Epidermal melanocyte (primary cell): Measurements from ENCODE around the gene RBMS3.

ENCODE experiments used
- DNase-seq: peaks from one replicate; pipeline ENCODE4 v3.0.0; 2011; ENCODE audit warnings: low spot score; ENCODE audit not compliant: insufficient read length

The RBMS3 gene

DNA sequence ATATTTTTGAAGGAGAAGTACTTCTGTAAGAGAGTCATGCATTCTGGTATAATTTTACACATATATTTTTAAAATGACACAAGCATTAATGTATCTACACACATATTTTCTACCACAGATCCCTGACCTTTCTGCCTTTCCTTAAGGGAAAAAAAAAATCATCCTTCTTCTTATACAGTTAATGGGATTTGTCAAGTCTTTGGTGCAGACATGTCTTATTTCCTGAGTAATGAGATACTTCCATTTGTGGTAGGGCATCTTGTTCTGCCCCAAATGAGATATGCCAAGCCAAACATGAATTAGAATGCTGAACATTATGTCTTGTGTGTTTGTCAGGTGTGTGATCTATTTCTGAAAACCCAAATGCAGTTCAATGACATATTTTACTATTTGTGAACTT lies 329.9 kb downstream of the RBMS3 start:
- DNase-seq: no peak

GRCh38 chr3:29611252-29611651 lies 330.4 kb downstream of the RBMS3 start:
- no peak for DNase-seq

DNA sequence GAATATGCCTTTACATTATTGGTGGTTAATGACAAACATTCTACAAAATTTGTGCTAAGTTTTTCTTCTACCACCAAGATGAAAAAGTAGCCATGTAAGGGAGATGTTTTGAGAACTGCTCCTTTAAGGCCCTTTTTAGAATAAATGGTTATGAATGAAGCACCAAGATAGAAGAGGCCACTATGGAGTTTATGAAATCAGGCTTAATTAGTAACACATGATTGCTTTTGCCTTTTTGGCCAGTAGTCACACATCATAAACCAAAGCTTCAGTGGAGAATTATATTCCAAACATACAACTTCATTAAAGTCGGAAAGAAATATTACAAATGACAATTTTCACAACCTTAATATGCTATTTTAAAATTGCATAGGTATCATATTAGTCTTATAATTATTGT lies 331.7 kb downstream of the RBMS3 start:
- no peak for DNase-seq

DNA sequence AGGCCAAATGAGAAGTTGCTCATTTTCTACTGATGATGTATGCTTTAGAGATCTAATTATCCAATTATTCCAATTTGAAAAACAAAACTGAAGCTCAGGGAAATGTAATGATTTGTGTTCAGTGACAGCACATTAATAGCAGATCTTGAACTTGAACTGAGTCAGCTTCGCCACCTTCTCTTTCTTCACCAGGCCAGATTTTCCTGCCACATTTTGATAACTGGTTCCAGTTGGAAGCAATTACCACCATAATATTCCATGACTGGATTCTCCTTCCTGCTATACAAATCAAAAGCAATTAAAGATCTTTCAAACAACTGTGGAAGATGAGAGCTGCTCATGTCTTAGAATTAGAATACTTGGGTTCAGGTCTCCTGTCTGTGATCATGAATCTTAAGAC lies 334.1 kb downstream of the RBMS3 start:
- DNase-seq: no peak

DNA sequence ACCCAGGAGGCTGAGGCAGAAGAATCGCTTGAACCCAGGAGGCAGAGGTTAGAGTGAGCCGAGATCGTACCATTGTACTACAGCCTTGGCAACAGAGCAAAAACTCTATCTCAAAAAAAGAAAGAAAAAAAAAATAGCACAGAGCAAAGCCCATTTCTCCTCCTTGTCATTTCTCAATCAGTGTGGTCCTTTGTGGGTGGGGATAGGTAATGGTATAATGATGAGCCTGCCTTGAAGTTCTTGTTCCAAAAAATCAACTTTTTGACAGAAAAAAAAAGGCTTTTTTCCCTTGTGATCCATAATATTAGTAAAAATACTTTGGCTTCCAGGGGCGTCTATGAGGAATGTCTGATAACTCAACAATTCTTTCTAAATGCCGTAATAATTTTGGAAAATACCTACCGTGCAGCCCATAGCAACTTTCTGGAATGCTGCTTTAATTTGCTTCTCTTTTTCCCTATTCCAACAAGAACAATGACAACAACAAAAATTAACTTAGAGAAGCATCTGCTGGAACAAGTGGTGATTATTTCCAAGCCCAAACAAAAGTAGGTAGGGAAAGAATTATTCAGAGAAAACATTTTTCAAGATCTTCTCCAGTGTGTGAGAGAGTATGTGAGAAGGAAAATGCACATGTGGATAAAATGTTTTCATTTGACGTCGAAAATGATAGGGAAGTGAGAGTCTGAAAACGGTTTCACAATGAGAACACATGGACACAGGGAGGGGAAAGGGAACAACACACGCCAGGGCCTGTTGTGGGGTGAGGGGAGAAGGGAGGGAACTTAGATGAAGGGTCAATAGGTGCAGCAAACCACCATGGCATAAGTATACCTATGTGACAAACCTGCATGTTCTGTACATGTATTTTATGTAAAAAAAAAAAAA lies 337.8 kb downstream of the RBMS3 start:
- no peak for DNase-seq

DNA sequence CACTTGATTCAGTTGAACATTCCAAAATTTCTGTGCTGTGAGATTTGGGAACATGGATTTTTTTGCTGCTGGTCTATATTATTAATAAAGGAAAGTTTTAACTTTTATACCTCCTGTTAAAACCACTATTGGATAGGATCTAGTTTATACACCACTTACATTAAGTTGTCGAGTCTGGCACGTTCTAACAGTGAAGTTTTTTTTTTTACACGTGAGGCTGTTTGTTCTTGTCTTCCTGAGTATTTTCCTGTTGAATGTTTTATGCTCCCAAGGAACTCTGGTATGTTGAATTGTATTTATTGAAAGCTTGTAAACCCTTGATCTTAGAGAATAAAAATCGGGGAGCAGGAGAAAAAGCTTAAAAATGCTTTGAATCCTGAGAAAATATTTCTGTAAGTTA lies 338.8 kb downstream of the RBMS3 start:
- DNase-seq: no peak

DNA sequence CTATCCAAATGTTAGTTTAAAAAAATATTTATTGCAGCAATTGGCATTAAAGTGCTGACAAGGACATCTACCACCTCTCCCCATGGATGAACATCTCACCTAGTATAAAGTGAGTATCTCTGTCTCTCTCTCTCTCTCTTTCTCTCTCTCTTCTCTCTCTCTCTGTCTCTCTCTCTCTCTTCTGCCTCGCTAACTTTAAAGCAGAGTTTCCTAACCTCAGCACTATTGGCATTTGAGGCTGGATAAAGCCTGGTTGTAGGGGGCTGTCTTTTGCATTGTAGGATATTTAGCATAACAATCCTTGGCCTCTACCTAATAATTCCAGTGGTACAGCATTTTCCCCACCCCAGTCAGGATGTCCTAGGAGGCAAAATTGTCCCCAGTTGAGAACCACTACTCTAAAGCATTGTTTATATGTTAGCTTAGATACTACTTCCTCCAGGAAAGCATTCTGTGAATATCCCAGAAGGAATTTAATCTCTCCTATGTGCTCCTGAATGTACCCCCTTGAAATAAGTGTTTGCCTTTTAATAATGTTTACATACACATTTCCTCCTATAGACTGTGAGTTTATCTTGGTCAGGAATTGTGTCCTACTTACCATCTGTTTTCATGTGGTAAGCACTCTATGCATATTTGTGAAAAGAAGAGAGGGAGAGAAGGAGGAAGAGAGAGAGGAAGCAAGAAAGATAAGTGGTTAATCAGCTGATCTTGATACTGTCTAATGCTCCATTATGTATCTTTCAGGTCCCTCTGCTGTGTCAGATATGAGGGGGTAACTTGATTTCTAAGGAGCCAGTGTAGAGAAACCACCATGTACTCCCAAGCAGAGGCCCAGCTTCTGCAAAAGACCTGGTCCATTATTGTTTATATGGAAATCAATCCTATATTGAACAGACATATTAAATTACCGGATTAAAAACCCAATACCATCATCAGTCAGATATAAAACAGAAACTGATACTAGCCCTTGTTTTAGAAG lies 346.6 kb downstream of the RBMS3 start:
- no peak for DNase-seq

- DNase-seq: no peak
These were observed 347.9 kb downstream of the RBMS3 start for GRCh38 chr3:29628795-29629194.

- no peak for DNase-seq
These were observed 355.0 kb downstream of the RBMS3 start for GRCh38 chr3:29635888-29636287.

DNA sequence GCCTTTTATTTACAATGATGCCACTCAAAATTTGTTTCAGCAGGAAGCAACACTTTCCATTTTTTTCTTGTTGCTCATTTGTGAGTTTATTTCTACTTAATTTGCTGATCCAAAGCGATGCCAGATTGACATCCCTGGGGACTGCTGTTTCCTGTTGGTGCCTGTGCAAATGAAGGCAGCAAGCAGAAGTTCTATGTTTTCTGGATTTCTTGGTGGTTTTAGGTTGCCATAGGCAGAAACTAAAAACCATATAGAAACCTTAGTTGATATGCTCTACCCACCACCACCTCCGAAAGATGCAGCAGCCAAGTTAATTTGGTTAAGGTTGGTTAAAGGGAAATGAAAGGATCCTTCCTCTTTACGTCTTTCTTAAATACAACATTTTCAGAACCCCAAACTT lies 356.2 kb downstream of the RBMS3 start:
- DNase-seq: no peak

GRCh38 chr3:29639578-29640290 lies 358.9 kb downstream of the RBMS3 start:
- DNase-seq: no peak

GRCh38 chr3:29642393-29643033 lies 361.6 kb downstream of the RBMS3 start:
- DNase-seq: no peak

GRCh38 chr3:29643034-29643425 lies 362.2 kb downstream of the RBMS3 start:
- DNase-seq: no peak

DNA sequence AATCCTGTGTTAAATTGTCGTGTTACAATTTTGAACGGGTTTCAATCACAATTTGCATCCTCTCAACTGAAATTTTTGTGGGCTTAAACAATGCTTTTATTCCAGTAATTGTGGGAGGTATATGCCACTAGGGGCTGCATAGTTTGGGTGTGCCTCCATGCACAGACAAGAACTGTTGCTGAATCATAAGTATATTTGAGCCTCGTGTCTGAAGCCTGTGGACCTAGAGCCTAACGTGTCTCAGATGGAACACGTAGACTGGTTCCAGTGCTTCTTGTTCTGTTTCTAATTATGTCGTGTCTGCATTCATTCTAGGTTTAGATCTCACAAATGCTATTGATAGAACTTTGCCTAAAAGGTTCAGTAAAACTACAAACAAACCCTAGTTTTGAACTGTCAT lies 363.4 kb downstream of the RBMS3 start:
- DNase-seq: no peak

DNA sequence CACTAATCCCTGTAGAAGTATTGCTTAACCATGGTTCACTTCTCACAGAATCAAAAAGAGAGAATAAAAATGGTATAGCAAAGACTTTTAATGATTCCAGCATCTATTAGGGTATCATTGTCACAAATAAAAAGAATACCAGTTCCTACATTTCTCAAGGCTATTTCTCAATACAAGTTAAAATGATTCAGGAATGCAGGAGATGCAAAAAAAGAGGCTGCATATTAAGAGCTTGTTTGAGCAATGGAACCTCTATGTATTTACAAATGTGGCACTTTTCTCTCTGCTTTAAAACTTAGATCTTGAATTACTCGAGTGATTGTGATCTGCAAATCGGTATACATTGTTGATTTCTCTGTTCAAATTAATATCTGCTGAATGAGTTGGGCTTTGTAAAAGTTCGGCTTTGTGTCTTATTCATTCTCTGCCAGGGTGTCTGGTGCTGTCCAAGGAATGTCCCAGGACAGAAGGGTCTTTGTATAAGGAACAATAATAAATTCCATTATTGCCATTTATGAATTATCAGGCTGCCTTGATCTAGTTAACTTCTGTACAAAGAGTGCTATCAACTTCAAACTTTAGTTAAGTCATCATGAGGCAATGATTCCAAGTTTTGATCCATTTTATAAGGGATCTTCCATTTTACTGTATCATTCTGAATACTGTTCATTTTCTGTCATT lies 364.2 kb downstream of the RBMS3 start:
- DNase-seq: no peak

DNA sequence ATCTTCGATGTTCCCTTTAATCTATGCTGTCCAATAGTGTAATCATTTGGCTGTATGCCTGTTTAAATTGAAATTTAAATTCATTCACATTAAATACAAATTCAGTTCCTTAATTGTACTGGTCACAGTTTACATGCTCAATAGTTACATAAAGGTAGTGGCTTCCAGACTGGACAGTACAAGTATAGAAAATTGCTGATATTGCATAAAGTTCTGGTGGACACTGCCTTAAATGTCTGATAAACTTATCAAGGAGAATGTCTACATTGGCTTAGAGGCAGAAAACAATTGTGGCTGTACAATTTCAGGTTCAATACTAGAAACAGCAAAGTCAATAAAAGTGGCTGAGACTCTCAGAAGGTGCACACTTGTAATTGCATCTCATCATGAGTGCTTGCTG lies 365.2 kb downstream of the RBMS3 start:
- DNase-seq: no peak

DNA sequence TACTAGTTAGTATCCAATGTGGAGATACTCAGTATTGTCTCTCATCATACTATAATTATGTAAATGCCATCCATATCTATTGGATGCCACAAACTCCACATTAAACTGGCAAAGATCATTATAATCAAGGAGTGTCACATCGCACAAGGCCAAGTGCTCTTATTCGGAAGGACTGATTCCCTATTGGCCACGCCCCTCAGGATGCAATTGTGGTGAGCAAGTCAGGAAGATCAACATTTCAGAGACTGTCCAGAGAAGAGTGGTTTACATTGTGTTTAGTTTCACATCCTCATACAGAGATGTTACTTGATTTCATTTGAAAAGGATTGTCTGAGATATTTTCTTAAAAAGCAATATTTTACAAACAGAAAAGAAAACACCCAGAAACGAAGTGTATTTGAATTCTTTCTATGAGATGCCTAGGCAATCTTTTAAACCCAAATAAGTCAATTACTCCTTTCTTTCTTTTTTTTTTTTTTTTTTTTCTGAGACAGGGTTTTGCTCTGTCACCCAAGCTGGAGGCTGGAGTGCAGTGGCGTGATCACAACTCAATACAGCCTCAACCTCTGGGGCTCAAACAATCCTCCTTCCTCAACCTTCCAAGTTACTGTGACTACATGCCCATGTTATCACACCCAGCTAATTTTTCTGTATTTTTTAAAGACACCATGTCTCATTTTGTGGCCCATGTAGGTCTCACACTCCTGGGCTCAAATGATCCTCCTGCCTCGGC lies 369.1 kb downstream of the RBMS3 start:
- DNase-seq: no peak

- no peak for DNase-seq
These were observed 372.8 kb downstream of the RBMS3 start for GRCh38 chr3:29653680-29654079.

- no peak for DNase-seq
These were observed 374.3 kb downstream of the RBMS3 start for GRCh38 chr3:29655015-29655747.
